Left ventricle myocardium inferior (tissue), 1 donor: Measurements from ENCODE around the gene RIC1. TPM values are rescaled to one million over a fixed set of nuclear protein-coding genes. Genes with fewer than 3 reads are reported as not detected.

ENCODE experiments used
- DNase-seq: peaks from one replicate; pipeline ENCODE4 v3.0.0-alpha.2; 2020
- H3K27ac ChIP-seq: fragments of 200-600 bp; replicated peaks from 2 replicates; pipeline ENCODE4 v1.8.0; 2021
- H3K27me3 ChIP-seq: fragments of 200-600 bp; 2 replicates; pipeline ENCODE4 v1.8.0; 2021; ENCODE audit warnings: low read depth
- H3K36me3 ChIP-seq: fragments of 200-600 bp; 2 replicates; pipeline ENCODE4 v1.8.0; 2021
- H3K4me1 ChIP-seq: fragments of 200-600 bp; 2 replicates; pipeline ENCODE4 v1.8.0; 2021
- H3K4me3 ChIP-seq: fragments of 200-600 bp; 2 replicates; pipeline ENCODE4 v1.8.0; 2021; ENCODE audit warnings: mild to moderate bottlenecking, moderate library complexity
- H3K9me3 ChIP-seq: fragments of 200-600 bp; replicated peaks from 2 replicates; pipeline ENCODE4 v1.8.0; 2021
- CTCF ChIP-seq: fragments of 200-600 bp; IDR thresholded peaks from 2 replicates; pipeline ENCODE4 v1.8.0; 2021; ENCODE audit warnings: antibody characterized with exemption, mild to moderate bottlenecking, borderline replicate concordance
- intact Hi-C: fragments of 100-400 bp; cut with micrococcal nuclease; formaldehyde crosslinking; loops from one replicate; pipeline ENCODE4 v1.11.0; 2022
- total RNA-seq: library from RNA; stranded (reverse); fragmentation: NEBNext Ultra II Directional; extraction: Animal tissue kit (Norgen Biotek cat#: 25700); gene quantifications from one replicate; pipeline ENCODE4 v1.2.1, GENCODE V29; 2021
- donor health status: DM: no; HTN: yes; CAD: no; lungs with severe emphysema.

RIC1 gene
- total RNA-seq, 1 donor from 2014 or later: 7.1 TPM

GRCh38 chr9:5690278-5690677 lies 61.4 kb downstream of the RIC1 start:
- Histone ChIP-seq H3K4me3 (no peak overlapping the region), H3K27ac (no peak overlapping the region), H3K36me3 (no peaks in the 10 kb centered on the region), H3K4me1 (peaks cover 21% of the 10 kb centered on the region), H3K27me3 (no peaks in the 10 kb centered on the region), H3K9me3 (no peaks in the 10 kb centered on the region)
- intact Hi-C loops: loop anchor here (10.0 kb wide), 1 partner anchor 55 kb away; no protein-coding TSS in a partner anchor
- no peak for DNase-seq
- TF ChIP-seq CTCF: no peak

- Histone ChIP-seq H3K4me1 (no peaks in the 10 kb centered on the region), H3K36me3 (no peaks in the 10 kb centered on the region), H3K4me3 (no peak overlapping the region), H3K9me3 (no peaks in the 10 kb centered on the region), H3K27me3 (no peaks in the 10 kb centered on the region), H3K27ac (no peak overlapping the region)
- no peak for DNase-seq
- no peak for TF ChIP-seq CTCF
- intact Hi-C loops: loop anchor here (10.0 kb wide), 1 partner anchor 61 kb away; no protein-coding TSS in a partner anchor
Measured at GRCh38 chr9:5695860-5696259, 67.0 kb downstream of the RIC1 start.

- no peak overlapping the region for H3K27ac ChIP-seq
- H3K4me3 ChIP-seq: no peak overlapping the region
- no peaks in the 10 kb centered on the region for H3K4me1 ChIP-seq
- H3K36me3 ChIP-seq: no peaks in the 10 kb centered on the region
- intact Hi-C loops: loop anchor here (10.0 kb wide), 1 partner anchor 62 kb away; no protein-coding TSS in a partner anchor
- no peak for DNase-seq
- H3K27me3 ChIP-seq: no peaks in the 10 kb centered on the region
- no peak for TF ChIP-seq CTCF
- no peaks in the 10 kb centered on the region for H3K9me3 ChIP-seq
Measured at GRCh38 chr9:5696884-5697283, 68.0 kb downstream of the RIC1 start.

GRCh38 chr9:5698004-5698403 lies 69.1 kb downstream of the RIC1 start:
- intact Hi-C loops: loop anchor here (10.0 kb wide), 1 partner anchor 63 kb away; no protein-coding TSS in a partner anchor

GRCh38 chr9:5698810-5699556 lies 70.1 kb downstream of the RIC1 start:
- no peaks in the 10 kb centered on the region for H3K36me3 ChIP-seq
- H3K27me3 ChIP-seq: no peaks in the 10 kb centered on the region
- no peak overlapping the region for H3K27ac ChIP-seq
- intact Hi-C loops: loop anchor here (10.0 kb wide), 1 partner anchor 64 kb away; no protein-coding TSS in a partner anchor
- DNase-seq: no peak
- H3K4me3 ChIP-seq: no peak overlapping the region
- TF ChIP-seq CTCF: no peak
- H3K9me3 ChIP-seq: no peaks in the 10 kb centered on the region
- H3K4me1 ChIP-seq: no peaks in the 10 kb centered on the region

More at GRCh38 chr9:5698004-5698403, 69.1 kb downstream of the RIC1 start:
- no peaks in the 10 kb centered on the region for H3K36me3 ChIP-seq
- no peak for DNase-seq
- no peak overlapping the region for H3K4me3 ChIP-seq
- no peak for TF ChIP-seq CTCF
- no peaks in the 10 kb centered on the region for H3K27me3 ChIP-seq
- H3K9me3 ChIP-seq: no peaks in the 10 kb centered on the region
- H3K4me1 ChIP-seq: no peaks in the 10 kb centered on the region
- no peak overlapping the region for H3K27ac ChIP-seq
